ENCODE measurements around the gene TMEM95.

Gene TMEM95

DNA sequence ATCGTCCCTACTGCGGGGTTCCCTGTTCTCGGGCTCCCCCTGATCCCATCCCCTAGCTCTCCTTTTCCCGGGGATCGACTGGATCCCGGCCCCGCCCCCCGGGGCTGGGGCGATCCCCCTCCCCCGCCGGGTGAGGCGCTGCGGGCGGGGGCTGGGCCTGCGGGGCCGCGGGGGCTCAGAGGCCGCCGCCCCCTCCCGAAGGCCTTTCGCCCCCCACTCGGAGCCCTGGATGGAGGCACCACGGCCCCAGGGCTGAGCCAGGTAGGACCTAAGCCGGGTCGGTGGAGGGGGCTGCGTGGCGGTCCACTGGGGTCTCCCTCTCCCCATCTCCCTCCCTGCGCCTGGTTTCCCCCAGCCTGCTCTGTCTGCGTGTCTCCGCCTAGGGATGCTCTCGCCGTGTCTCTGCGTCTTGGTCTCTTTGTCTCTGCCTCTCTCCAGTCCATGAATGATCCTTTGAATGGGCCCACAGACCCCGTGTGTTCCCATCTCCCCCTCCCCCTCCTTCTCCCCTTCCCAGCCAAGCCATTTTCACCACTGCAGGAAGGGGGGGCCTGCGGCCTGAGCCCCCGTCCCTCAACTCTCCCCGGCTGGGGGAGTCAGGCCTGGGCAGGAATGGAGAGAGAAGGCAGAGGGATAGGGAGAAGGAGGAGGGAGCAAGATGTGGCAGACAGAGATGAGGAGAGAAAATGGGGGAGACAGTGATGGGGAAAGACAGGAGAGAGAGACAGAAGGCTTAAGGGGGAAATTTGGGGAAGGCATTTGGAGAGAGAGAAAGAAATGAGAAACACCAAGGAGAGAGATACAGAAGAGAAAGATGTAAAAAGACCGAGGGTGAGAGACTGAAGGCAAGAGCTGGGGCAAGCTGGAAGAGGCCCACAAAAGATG lies 50.6 kb downstream of the TMEM95 start:
- peak; percentile 11 for DNase-seq

DNA sequence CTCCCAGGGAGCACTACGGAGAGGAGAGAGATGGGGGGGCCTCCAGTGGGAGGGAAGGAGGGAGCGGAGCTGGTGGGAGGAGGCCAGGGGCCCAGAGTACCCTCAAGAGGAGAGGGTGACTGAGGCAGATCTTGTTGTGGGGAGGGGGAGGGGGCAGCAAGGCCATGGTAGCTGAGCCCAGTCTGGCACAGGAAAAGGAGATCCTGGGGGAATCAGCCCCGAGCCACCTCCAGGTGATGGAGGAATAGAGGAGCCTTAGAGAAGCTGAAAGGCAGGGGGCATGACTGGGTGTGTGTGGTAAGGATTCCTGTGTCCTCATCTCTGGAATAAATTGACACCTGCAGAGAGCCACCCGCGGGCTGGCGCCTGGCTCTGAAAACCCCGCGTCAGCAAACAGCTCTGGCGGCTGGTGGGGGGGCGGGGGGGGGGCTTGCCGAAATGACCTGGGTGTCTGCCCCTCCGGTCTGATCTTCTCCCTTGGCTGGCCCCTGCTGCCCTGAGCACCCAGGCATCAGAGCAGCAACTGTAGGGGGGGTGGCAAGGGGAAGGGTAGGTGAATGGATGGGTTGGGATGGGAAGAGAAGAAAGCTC lies 51.4 kb downstream of the TMEM95 start:
- no peak for DNase-seq

Measured in NCI-H1694 treated with DMSO at 0.1 percent for 48 hours (cell line).